OCI-LY7 (cell line): Measurements from ENCODE around the gene GPR15. TPM values are rescaled to one million over a fixed set of nuclear protein-coding genes. Genes with fewer than 3 reads are reported as not detected.

Experiments used
- BruUV-seq: library from RNA; stranded (reverse); fragments of 400-500 nt; replicated peaks from 2 replicates; lab custom pipeline; 2021; lab: Mats Ljungman, UMichigan
- CTCF ChIA-PET: fragments of 300-600 bp; sonication (Branson Sonifier 250); formaldehyde crosslinking; loops from one replicate; lab custom pipeline; 2022; ENCODE audit warnings: antibody characterized with exemption; ENCODE audit not compliant: unreplicated experiment; lab: Charles Lee
- POLR2A ChIA-PET: fragments of 300-600 bp; sonication (Branson Sonifier 250); formaldehyde crosslinking; loops from one replicate; lab custom pipeline; 2022; ENCODE audit warnings: antibody characterized with exemption; lab: Charles Lee
- DNase-seq: peaks from one replicate; pipeline ENCODE4 v3.0.0-alpha.2; 2015; ENCODE audit warnings: low spot score
- H2AFZ ChIP-seq: fragments of 200-600 bp; sonication (generic), shearing (Covaris generic); 2 replicates; pipeline ENCODE4 v1.6.1; 2014; ENCODE audit warnings: mild to moderate bottlenecking, antibody characterized with exemption, low read length, moderate library complexity
- H3K27ac ChIP-seq: fragments of 200-600 bp; sonication (generic); 2 replicates; pipeline ENCODE4 v1.5.1; 2014; ENCODE audit warnings: mixed run types, low read depth, mild to moderate bottlenecking, moderate library complexity, low read length, inconsistent platforms; ENCODE audit not compliant: poor library complexity, severe bottlenecking
- H3K36me3 ChIP-seq: fragments of 200-600 bp; sonication (generic); 2 replicates; pipeline ENCODE4 v1.6.1; 2014; ENCODE audit warnings: mild to moderate bottlenecking, antibody characterized with exemption, low read length, moderate library complexity, mixed read lengths; ENCODE audit not compliant: insufficient read depth
- H3K4me1 ChIP-seq: fragments of 200-600 bp; sonication (generic); 2 replicates; pipeline ENCODE4 v1.5.1; 2014; ENCODE audit warnings: mild to moderate bottlenecking, low read length; ENCODE audit not compliant: insufficient read depth, poor library complexity, severe bottlenecking
- H3K4me2 ChIP-seq: fragments of 200-600 bp; sonication (generic); 2 replicates; pipeline ENCODE4 v1.6.1; 2014; ENCODE audit warnings: mild to moderate bottlenecking, low read length
- H3K4me3 ChIP-seq: fragments of 200-600 bp; sonication (generic); 2 replicates; pipeline ENCODE4 v1.5.1; 2014; ENCODE audit warnings: mild to moderate bottlenecking, low read depth, low read length; ENCODE audit not compliant: poor library complexity, severe bottlenecking
- H3K79me2 ChIP-seq: fragments of 200-600 bp; sonication (generic); 2 replicates; pipeline ENCODE4 v1.6.1; 2016; ENCODE audit warnings: low read depth, mild to moderate bottlenecking, low read length, moderate library complexity, mixed read lengths; ENCODE audit not compliant: insufficient read depth
- H3K9me2 ChIP-seq: fragments of 200-600 bp; sonication (generic); 2 replicates; pipeline ENCODE4 v1.6.1; 2016; ENCODE audit warnings: mild to moderate bottlenecking, low read length, mixed read lengths; ENCODE audit not compliant: insufficient read depth
- H3K9me3 ChIP-seq: fragments of 200-600 bp; sonication (generic); 2 replicates; pipeline ENCODE4 v1.6.1; 2014; ENCODE audit warnings: mild to moderate bottlenecking, mixed run types, low read length, mixed read lengths
- H4K20me1 ChIP-seq: fragments of 200-600 bp; sonication (generic); 2 replicates; pipeline ENCODE4 v1.6.1; 2014; ENCODE audit warnings: mild to moderate bottlenecking, antibody characterized with exemption, low read length, moderate library complexity, mixed read lengths; ENCODE audit not compliant: insufficient read depth
- CTCF ChIP-seq: fragments of 200-600 bp; sonication (generic); conservative IDR thresholded peaks from 2 replicates; pipeline ENCODE4 v1.5.1; 2014; ENCODE audit warnings: mild to moderate bottlenecking, antibody characterized with exemption, low read length, moderate library complexity, mixed read lengths
- EZH2phosphoT487 ChIP-seq: fragments of 200-600 bp; sonication (generic); IDR thresholded peaks from 2 replicates; pipeline ENCODE4 v1.6.1; 2018; ENCODE audit warnings: low read depth, borderline replicate concordance, mild to moderate bottlenecking, mixed run types, antibody characterized with exemption, low read length, moderate library complexity, mixed read lengths
- intact Hi-C: fragments of 100-400 bp; cut with micrococcal nuclease; formaldehyde crosslinking; loops from one replicate; pipeline ENCODE4 v1.10.0; 2022; ENCODE audit not compliant: unreplicated experiment
- total RNA-seq, 2 experiments: library from RNA; depleted of rRNA in 1 of 2; stranded (reverse); fragments of >200 nt in 1 of 2; shearing (Covaris generic) in 1 of 2; gene quantifications; 2 replicates each; pipeline ENCODE4 v1.2.3, GENCODE V29; 2014 to 2022

Gene GPR15
- total RNA-seq, 2 experiments from 2014 or later: 29.8 to 32.0 TPM

- H3K36me3 ChIP-seq: peaks cover 69% of the 10 kb centered on the region
- H3K9me3 ChIP-seq: no peaks in the 10 kb centered on the region
- peaks cover 44% of the 10 kb centered on the region for H3K79me2 ChIP-seq
- POLR2A ChIA-PET: interaction anchor here (0.9 kb wide), 1 partner anchor 47 kb away, joined by 3 read pairs; no protein-coding TSS in a partner anchor
- H2AFZ ChIP-seq: no peak overlapping the region
- peaks cover 14% of the 10 kb centered on the region; the same call in 1 of the 2 replicates for H4K20me1 ChIP-seq
- H3K9me2 ChIP-seq: no peaks in the 10 kb centered on the region
- TF ChIP-seq CTCF (no peak), EZH2phosphoT487 (no peak)
- intact Hi-C loops: no loop called here
- H3K4me3 ChIP-seq: no peak overlapping the region
- no peak overlapping the region for H3K4me2 ChIP-seq
- CTCF ChIA-PET: no interaction called here
- H3K27ac ChIP-seq: no peak overlapping the region
- BruUV-seq: no TSS peak
- H3K4me1 ChIP-seq: peaks cover 19% of the 10 kb centered on the region
- DNase-seq: no peak
Observed at GRCh38 chr3:98519351-98519750, 12.4 kb upstream of the GPR15 start.

GRCh38 chr3:98521897-98522543 is 9.8 kb upstream of the GPR15 start:
- H3K9me3 ChIP-seq: no peaks in the 10 kb centered on the region
- POLR2A ChIA-PET: interaction anchor here (0.6 to 2.1 kb wide), 10 partner anchors 8 to 377 kb away, joined by 3 to 30 read pairs (median 4); partner anchors contain the start of gene GPR15
- intact Hi-C loops: loop anchor here (2.0 kb wide), 2 partner anchors 41 to 51 kb away; no protein-coding TSS in a partner anchor
- peaks cover 29% of the 10 kb centered on the region for H3K4me1 ChIP-seq
- no peaks in the 10 kb centered on the region for H3K9me2 ChIP-seq
- H3K79me2 ChIP-seq: peaks cover 44% of the 10 kb centered on the region
- DNase-seq: peak; percentile 55
- CTCF ChIA-PET: interaction anchor here (0.5 to 1.8 kb wide), 3 partner anchors 11 to 171 kb away, joined by 3 to 5 read pairs (median 3); no protein-coding TSS in a partner anchor
- peak overlapping the region; percentile 97 for H3K4me2 ChIP-seq
- peak overlapping the region; percentile 38; the same call in 1 of the 2 replicates for H2AFZ ChIP-seq
- peak overlapping the region; percentile 17 for H3K27ac ChIP-seq
- no peak for TF ChIP-seq EZH2phosphoT487
- TF ChIP-seq CTCF: no peak
- peak overlapping the region; percentile 83 for H3K4me3 ChIP-seq
- peaks cover 42% of the 10 kb centered on the region for H3K36me3 ChIP-seq
- BruUV-seq: TSS peak; percentile 69
- H4K20me1 ChIP-seq: peaks cover 14% of the 10 kb centered on the region; the same call in 1 of the 2 replicates
